Breast epithelium (tissue), 4 donors: ENCODE data around the gene CAND1. TPM values are rescaled to one million over a fixed set of nuclear protein-coding genes. Genes with fewer than 3 reads are reported as not detected.

Source experiments
- DNase-seq, 2 donors: peaks; one replicate each; pipeline ENCODE4 v3.0.0-alpha.2; 2019; ENCODE audit warnings: low spot score in 2 of 2
- H3K27ac ChIP-seq, 2 donors: fragments of 200-600 bp; sonication (generic) in 1 of 2; one replicate each; pipeline ENCODE4 v1.5.1; 2016 to 2019; ENCODE audit warnings: mild to moderate bottlenecking in 1 of 2
- H3K27me3 ChIP-seq, 2 donors: fragments of 200-600 bp; sonication (generic) in 1 of 2; one replicate each; pipeline versions ENCODE4 v1.5.1 to v1.6.0; 2017 to 2019; ENCODE audit warnings: control low read depth in 1 of 2, mild to moderate bottlenecking in 1 of 2
- H3K36me3 ChIP-seq: fragments of 200-600 bp; one replicate; pipeline ENCODE4 v1.5.1; 2019
- H3K4me1 ChIP-seq, 2 donors: fragments of 200-600 bp; sonication (generic); one replicate each; pipeline ENCODE4 v1.5.1; 2016 to 2019; ENCODE audit warnings: control low read depth in 1 of 2
- H3K4me3 ChIP-seq, 3 donors: fragments of 200-600 bp; sonication (generic); 1 replicate in 2 of 3; 2 replicates in 1 of 3; pipeline ENCODE4 v1.5.1; 2016 to 2019; ENCODE audit warnings: mild to moderate bottlenecking in 3 of 3, moderate library complexity in 2 of 3
- H3K9me3 ChIP-seq, 2 donors: fragments of 200-600 bp; sonication (generic) in 1 of 2; one replicate each; pipeline ENCODE4 v1.5.1; 2016 to 2019; ENCODE audit warnings: control low read depth in 1 of 2
- POLR2A ChIP-seq: fragments of 450-650 bp; IDR thresholded peaks from one replicate; pipeline ENCODE4 v1.6.1; 2016; ENCODE audit warnings: antibody characterized with exemption, mild to moderate bottlenecking, moderate library complexity
- POLR2AphosphoS5 ChIP-seq, 3 donors: sonication (generic); formaldehyde crosslinking; IDR thresholded peaks; one replicate each; pipeline ENCODE4 v1.6.1; 2017; ENCODE audit warnings: antibody characterized with exemption in 3 of 3
- intact Hi-C: fragments of 100-400 bp; cut with DNase I; formaldehyde crosslinking; loops from one replicate; pipeline ENCODE4 v1.15.1; 2023; ENCODE audit warnings: low total_unique reads
- total RNA-seq, 3 donors: library from RNA; depleted of rRNA; stranded (reverse); fragments of >200 nt; gene quantifications; one replicate each; pipeline ENCODE4 v1.1.0, GENCODE V29; 2016
- TF ChIP-seq, protein P1 (sequence below), 3 donors: fragments of 450-650 bp; IDR thresholded peaks; one replicate each; pipeline ENCODE4 v1.5.1; 2016 to 2017; ENCODE audit warnings: antibody characterized with exemption in 3 of 3, mild to moderate bottlenecking in 3 of 3, moderate library complexity in 3 of 3

The CAND1 gene
- total RNA-seq, 3 donors from 2014 or later: 69.6 to 112 (median 81.3) TPM

DNA sequence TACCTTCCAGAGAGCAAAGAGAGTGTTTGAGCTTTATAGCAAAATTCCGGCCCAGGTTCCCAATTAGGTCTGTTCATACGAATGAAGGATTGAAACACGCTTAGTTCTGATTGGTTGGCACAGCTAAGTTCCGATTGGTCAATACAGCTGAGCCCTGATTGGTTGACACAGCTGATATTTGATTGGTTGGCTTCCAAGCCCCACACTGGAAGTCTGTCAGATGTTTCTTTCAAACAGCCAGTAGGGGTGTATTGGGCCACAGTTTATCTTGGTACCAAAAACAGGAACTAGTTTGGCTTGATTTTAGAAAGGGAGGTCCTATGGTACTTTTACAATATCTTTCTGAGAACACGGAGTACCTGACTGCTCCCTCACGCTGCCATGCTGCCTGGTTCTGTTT, 93.4 kb downstream of the CAND1 start:
- no peak for TF ChIP-seq POLR2A
- TF ChIP-seq, protein P1, sequence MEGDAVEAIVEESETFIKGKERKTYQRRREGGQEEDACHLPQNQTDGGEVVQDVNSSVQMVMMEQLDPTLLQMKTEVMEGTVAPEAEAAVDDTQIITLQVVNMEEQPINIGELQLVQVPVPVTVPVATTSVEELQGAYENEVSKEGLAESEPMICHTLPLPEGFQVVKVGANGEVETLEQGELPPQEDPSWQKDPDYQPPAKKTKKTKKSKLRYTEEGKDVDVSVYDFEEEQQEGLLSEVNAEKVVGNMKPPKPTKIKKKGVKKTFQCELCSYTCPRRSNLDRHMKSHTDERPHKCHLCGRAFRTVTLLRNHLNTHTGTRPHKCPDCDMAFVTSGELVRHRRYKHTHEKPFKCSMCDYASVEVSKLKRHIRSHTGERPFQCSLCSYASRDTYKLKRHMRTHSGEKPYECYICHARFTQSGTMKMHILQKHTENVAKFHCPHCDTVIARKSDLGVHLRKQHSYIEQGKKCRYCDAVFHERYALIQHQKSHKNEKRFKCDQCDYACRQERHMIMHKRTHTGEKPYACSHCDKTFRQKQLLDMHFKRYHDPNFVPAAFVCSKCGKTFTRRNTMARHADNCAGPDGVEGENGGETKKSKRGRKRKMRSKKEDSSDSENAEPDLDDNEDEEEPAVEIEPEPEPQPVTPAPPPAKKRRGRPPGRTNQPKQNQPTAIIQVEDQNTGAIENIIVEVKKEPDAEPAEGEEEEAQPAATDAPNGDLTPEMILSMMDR (IDR thresholded peaks at IDR 0.05): no peak
- no peak for TF ChIP-seq POLR2AphosphoS5 (IDR thresholded peaks at IDR 0.05)
- H3K4me1 ChIP-seq: no peaks in the 10 kb centered on the region
- H3K36me3 ChIP-seq: no peaks in the 10 kb centered on the region
- H3K27ac ChIP-seq: no peak overlapping the region
- intact Hi-C loops: no loop called here
- no peak overlapping the region for H3K4me3 ChIP-seq
- H3K9me3 ChIP-seq: no peaks in the 10 kb centered on the region
- no peaks in the 10 kb centered on the region for H3K27me3 ChIP-seq
- DNase-seq: no peak

DNA sequence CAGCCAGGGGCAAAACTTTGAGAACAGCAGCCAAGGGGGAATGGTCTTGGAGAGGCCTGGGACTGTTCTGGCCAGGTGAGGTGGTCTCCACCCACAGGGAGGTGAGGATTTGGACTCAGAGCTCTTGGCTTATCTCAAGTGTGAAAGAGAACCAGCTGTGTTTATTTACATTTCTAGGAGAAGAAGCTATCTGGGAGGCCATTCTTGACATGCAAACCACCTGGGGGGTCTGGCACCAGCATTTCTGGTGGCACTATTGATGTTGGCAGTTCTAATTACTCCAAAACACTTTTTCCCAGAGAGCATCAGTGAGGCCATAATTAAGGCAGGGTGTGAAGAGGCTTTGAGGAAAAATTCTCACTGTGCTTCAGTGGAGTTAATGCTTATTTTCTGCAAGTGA, 95.1 kb downstream of the CAND1 start:
- Histone ChIP-seq H3K4me1 (no peaks in the 10 kb centered on the region), H3K9me3 (no peaks in the 10 kb centered on the region), H3K36me3 (no peaks in the 10 kb centered on the region), H3K4me3 (no peak overlapping the region), H3K27me3 (no peaks in the 10 kb centered on the region), H3K27ac (no peak overlapping the region)
- intact Hi-C loops: no loop called here
- TF ChIP-seq, protein P1 (IDR thresholded peaks at IDR 0.05): no peak
- DNase-seq: no peak

DNA sequence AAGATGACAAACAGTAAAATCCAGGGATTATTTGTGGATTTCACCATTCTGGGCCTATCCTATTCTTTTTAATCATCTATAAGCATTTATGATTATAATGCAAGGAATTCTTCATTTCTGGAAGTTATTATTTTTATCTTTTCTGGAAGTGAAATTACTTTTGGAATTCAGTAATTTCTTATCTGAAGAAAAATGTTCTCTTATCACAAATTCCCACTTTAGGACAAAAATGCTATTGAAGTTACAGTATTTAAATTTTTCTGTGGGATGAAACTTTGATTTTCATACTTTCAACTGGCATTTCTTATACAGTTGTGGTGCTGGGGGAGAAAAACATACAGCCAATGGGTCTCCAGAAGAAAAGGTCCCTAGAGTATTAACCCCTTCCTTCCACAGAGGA, 96.0 kb downstream of the CAND1 start:
- Histone ChIP-seq H3K36me3 (no peaks in the 10 kb centered on the region), H3K4me3 (no peak overlapping the region), H3K27ac (no peak overlapping the region), H3K27me3 (no peaks in the 10 kb centered on the region), H3K4me1 (no peaks in the 10 kb centered on the region), H3K9me3 (no peaks in the 10 kb centered on the region)
- intact Hi-C loops: no loop called here
- TF ChIP-seq POLR2AphosphoS5 (IDR thresholded peaks at IDR 0.05) (no peak), POLR2A (no peak)
- TF ChIP-seq, protein P1 (IDR thresholded peaks at IDR 0.05): no peak
- no peak for DNase-seq

DNA sequence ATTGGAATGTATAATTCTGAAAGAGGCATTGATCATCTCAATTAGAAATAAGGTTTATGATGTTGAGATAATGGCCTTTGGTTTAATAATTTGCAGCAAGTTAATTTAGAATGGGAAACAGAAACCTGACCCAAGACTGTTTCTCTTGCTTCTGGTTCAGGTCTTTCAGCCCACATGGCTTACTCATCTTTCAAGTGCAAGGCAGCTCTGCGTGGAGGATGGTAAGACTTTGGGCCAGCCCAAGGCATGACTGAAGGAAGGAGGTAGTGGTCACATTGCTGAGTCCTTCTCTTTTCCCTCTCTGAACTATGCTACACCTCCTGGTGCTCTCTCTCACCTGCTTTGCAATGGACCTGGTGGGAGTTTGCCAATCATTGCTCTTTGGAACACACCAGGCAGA, 98.7 kb downstream of the CAND1 start:
- no peak overlapping the region for H3K4me3 ChIP-seq
- H3K9me3 ChIP-seq: no peaks in the 10 kb centered on the region
- H3K36me3 ChIP-seq: no peaks in the 10 kb centered on the region
- H3K27me3 ChIP-seq: no peaks in the 10 kb centered on the region
- DNase-seq: no peak
- no peak overlapping the region for H3K27ac ChIP-seq
- no peaks in the 10 kb centered on the region for H3K4me1 ChIP-seq
- TF ChIP-seq POLR2A (no peak), POLR2AphosphoS5 (IDR thresholded peaks at IDR 0.05) (no peak)
- TF ChIP-seq, protein P1 (IDR thresholded peaks at IDR 0.05): no peak
- intact Hi-C loops: no loop called here
